Measurements from ENCODE around the gene KLK6. TPM values are rescaled to one million over a fixed set of nuclear protein-coding genes. Genes with fewer than 3 reads are reported as not detected.

Gene KLK6
- total and polyA plus RNA-seq, 4 donors: not detected

DNA sequence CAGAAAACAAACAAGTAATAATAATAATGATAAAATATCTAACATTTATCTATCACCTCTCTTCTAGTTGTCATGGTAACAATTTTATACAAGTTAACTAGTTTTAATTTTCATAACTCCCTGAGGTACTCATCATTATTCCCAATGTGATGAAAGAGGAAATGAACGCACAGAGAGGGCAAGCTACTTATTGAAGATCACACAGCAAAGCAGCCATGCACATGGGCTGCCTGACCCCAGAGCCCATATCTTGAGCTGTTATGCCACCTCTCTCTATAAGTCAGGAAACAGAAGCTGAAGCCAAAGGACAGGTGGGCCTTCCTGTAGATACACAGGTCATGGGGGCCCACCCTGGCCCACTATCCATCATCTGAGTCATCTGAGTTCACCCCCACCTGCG is 53.3 kb downstream of the KLK6 start:
- Histone ChIP-seq H3K36me3 (ENCODE audit: control insufficient read depth in 4 of 4, insufficient read depth in 3 of 4, low read depth in 1 of 4, low read length in 3 of 4) (no peaks in the 10 kb centered on the region), H3K9ac (ENCODE audit: low read depth in 1 of 2, low read length in 2 of 2) (no peak overlapping the region), H3K4me1 (ENCODE audit: control insufficient read depth in 4 of 4, insufficient read depth in 4 of 4, low read length in 3 of 4) (no peaks in the 10 kb centered on the region), H3K27ac (ENCODE audit: low read depth in 1 of 2, low read length in 2 of 2) (no peak overlapping the region), H3K4me3 (ENCODE audit: low read depth in 1 of 3, low read length in 3 of 3) (no peak overlapping the region), H3K9me3 (ENCODE audit: control insufficient read depth in 4 of 4, low read length in 3 of 4) (no peaks in the 10 kb centered on the region), H3K27me3 (ENCODE audit: control insufficient read depth in 4 of 4, insufficient read depth in 4 of 4, low read length in 3 of 4) (peaks cover 0 to 10% (median 7%) of the 10 kb centered on the region in 4 donors)
- WGBS: 70% methylated on average over 2 of the region's 2 CpGs
- no peak for DNase-seq (ENCODE audit: low spot score)
- TF ChIP-seq FOXA2 (IDR thresholded peaks at IDR 0.05) (no peak), RXRA (IDR thresholded peaks at IDR 0.05) (no peak), EGR1 (IDR thresholded peaks at IDR 0.05; ENCODE audit: low read depth in 2 of 2) (no peak)

DNA sequence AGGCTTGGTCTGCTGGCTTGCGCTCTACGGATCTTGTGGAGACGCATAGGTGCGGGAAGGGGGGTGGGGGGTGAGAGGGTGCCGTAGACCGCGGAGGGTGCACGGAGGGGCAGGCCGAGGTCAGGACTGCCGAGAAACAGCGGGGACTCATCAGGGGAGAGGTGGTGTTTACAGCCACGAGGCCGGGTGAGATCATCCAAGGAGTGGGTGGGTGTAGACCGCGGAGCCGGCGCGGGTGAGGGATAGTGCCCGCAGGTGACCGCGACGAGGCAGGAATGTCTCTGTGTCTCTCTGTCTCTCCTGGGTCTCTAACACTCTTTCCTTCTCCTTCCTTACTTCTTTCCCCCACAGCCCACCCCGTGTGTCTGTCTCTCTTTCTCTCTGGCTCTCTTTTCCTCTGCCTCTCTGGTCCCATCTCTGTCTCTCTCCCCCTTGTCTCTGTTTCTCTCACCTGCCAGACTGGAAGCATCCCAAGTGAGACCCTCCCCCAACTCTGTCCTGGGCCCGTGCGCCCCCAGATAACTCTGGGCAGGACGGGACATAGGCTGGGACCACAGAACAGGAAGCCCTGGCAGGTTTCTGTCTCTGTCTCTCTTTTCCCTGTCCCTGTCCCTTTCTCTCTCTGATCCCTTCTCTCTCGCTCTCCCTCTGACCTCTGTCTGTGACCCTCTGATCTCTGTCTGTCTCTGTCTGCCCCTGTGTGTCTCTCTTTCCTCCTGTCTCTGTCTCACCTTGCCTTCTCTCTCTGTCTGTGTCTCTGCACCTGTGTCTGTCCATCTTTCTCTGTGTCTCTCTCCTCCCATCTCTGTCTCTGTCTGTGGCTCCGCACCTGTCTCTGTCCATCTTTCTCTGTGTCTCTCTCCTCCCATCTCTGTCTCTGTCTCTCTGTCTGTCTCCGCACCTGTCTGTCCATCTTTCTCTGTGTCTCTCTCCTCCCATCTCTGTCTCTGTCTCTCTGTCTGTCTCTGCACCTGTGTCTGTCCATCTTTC is 56.4 kb downstream of the KLK6 start:
- H3K27me3 ChIP-seq (ENCODE audit: control insufficient read depth in 4 of 4, insufficient read depth in 4 of 4, low read length in 3 of 4): peaks cover 2 to 10% (median 5%) of the 10 kb centered on the region in 4 donors

More for the DNA sequence above, 56.4 kb downstream of the KLK6 start:
- no peaks in the 10 kb centered on the region for H3K4me1 ChIP-seq (ENCODE audit: control insufficient read depth in 4 of 4, insufficient read depth in 4 of 4, low read length in 3 of 4)
- H3K27ac ChIP-seq (ENCODE audit: low read depth in 1 of 2, low read length in 2 of 2): no peak overlapping the region
- WGBS: 8% methylated on average over 29 of the region's 29 CpGs
- H3K4me3 ChIP-seq (ENCODE audit: low read depth in 1 of 3, low read length in 3 of 3): no peak overlapping the region
- no peak for DNase-seq (ENCODE audit: low spot score)
- no peaks in the 10 kb centered on the region for H3K9me3 ChIP-seq (ENCODE audit: control insufficient read depth in 4 of 4, low read length in 3 of 4)
- no peaks in the 10 kb centered on the region for H3K36me3 ChIP-seq (ENCODE audit: control insufficient read depth in 4 of 4, insufficient read depth in 3 of 4, low read depth in 1 of 4, low read length in 3 of 4)
- TF ChIP-seq JUND (IDR thresholded peaks at IDR 0.05): no peak
- TF ChIP-seq GABPA (IDR thresholded peaks at IDR 0.05 in 1 of 2, conservative IDR thresholded peaks at IDR 0.05 in 1 of 2): no peak
- TF ChIP-seq FOXA1 (IDR thresholded peaks at IDR 0.05): no peak
- no peak for TF ChIP-seq RXRA (IDR thresholded peaks at IDR 0.05)
- no peak for TF ChIP-seq HNF4G (IDR thresholded peaks at IDR 0.05)
- no peak for TF ChIP-seq REST (IDR thresholded peaks at IDR 0.05)
- no peak for TF ChIP-seq RAD21 (IDR thresholded peaks at IDR 0.05)
- TF ChIP-seq, protein P1, sequence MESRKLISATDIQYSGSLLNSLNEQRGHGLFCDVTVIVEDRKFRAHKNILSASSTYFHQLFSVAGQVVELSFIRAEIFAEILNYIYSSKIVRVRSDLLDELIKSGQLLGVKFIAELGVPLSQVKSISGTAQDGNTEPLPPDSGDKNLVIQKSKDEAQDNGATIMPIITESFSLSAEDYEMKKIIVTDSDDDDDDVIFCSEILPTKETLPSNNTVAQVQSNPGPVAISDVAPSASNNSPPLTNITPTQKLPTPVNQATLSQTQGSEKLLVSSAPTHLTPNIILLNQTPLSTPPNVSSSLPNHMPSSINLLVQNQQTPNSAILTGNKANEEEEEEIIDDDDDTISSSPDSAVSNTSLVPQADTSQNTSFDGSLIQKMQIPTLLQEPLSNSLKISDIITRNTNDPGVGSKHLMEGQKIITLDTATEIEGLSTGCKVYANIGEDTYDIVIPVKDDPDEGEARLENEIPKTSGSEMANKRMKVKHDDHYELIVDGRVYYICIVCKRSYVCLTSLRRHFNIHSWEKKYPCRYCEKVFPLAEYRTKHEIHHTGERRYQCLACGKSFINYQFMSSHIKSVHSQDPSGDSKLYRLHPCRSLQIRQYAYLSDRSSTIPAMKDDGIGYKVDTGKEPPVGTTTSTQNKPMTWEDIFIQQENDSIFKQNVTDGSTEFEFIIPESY (IDR thresholded peaks at IDR 0.05): no peak
- TF ChIP-seq SP1 (IDR thresholded peaks at IDR 0.05): no peak
- H3K9ac ChIP-seq (ENCODE audit: low read depth in 1 of 2, low read length in 2 of 2): no peak overlapping the region

Measured in liver (tissue), 9 donors.